GM21423 (cell line): ENCODE results near the gene MAMLD1.

Source experiments
- ATAC-seq: cut with Tn5 transposase; IDR thresholded peaks from one replicate; pipeline ENCODE4 v1.9.1; 2021; ENCODE audit warnings: mild to moderate bottlenecking, moderate library complexity; ENCODE audit not compliant: unreplicated experiment

MAMLD1 gene

GRCh38 chrX:150558424-150558823, 195.3 kb downstream of the MAMLD1 start:
- no peak for ATAC-seq
